Fibroblast of peridontal ligament (primary cell): ENCODE measurements around the gene EML6.

ENCODE experiments used
- DNase-seq: peaks from one replicate; pipeline ENCODE4 v3.0.0-alpha.2; 2010; ENCODE audit errors: extremely low read depth

Gene EML6

DNA sequence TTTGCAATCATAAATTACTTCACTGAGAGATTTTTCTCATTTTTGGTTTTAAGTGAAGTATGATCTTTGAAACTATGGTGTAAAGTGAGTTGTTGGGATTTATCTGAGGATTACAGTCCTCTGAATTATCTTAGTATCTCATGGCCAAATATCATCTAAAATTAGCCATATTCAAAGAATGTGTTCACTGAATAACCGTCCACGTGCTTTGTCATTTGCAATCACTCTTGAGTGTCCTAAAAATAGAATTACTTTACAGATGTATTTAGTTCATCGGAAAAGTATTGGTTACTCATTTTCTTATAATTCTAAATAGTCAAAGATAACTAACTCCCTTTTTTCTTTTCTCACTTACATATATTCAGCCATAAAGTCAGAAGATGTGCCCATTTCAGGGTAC is 185.5 kb downstream of the EML6 start:
- peak; percentile 58 for DNase-seq

DNA sequence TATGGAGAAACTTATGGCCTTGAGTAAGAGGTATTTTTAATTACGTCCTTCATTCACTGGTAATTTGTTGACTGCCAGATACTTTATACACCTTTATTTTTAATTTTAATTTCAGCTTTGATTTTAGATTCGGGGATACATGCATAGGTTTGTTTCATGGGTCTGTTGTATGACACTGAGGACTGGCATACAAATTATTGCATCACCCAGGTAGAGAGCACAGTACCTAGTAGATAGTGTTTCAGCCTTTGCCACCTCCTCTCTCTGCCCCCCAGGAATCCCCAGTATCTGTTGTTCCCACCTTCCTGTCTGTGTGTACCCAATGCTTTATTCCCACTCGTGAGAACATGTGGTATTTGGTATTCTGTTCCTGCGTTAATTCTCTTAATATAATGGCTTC is 188.8 kb downstream of the EML6 start:
- DNase-seq: no peak

DNA sequence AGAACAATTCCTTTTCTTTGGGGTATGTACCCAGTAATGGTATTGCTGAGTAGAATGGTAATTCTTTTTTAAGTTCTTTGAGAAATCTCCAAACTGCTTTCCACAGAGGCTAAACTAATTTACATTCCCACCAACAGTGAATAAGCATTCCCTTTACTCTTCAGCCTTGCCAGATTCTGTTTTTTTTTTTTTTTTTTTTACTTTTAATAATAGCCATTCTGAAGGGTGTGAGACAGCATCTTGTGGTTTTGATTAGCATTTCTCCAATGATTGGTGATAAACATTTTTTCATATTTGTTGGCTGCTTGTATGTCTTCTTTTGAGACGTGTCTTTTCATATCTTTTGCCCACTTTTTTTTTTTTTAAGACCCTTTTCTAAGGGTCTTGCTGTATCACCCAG is 189.4 kb downstream of the EML6 start:
- no peak for DNase-seq

DNA sequence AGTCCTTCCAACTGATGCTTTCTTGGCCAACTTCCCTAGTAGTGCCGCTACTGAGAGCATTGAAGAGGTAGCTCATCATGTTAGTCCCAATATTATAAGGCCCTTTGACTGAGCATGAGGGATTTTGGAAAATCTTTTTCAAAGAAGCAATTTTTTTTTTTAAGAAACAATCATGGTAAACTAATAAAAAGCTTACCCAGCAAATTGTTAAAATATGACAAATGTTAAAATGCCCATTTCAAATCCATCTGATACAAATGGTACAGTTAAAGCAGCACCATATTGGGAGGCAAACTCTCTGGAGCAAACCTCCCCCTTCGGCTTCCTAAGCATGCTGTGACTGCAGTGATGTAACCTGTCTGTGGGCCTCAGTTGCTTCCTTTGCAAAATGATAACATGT is 191.2 kb downstream of the EML6 start:
- no peak for DNase-seq

DNA sequence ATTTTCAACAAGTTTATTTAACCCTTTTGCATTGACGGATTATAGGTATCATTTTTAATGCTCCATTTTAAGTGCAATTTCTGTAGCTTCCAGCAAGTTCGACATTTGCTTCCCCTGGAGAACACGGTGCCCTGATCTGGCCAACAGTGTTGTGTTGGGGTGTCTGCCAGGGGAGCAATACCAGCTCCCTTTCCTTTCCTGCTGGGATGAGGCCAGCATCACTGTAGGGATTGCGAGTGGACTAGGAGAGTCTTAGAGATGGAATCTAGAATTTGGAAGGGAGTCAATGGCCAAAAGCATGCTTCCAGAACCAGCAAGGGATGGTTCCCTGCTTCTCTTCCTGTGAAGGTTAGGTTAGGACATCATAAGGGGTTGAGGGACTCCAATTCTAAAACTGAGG is 191.6 kb downstream of the EML6 start:
- no peak for DNase-seq

DNA sequence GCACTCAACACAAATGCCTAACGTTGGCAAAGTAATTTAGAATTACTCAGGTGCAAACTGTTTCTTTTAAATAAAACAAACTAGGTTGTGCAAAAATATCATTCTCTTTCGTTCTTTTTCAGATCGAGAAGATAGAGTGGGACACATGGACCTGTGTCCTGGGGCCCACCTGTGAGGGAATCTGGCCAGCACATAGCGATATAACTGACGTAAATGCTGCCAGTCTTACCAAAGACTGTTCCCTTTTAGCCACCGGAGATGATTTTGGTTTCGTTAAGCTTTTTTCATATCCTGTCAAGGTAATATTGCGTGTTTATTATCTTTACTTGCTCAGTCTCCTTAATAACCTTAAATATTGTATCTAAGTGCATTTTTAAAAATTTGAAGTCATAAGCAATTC is 193.2 kb downstream of the EML6 start:
- no peak for DNase-seq

DNA sequence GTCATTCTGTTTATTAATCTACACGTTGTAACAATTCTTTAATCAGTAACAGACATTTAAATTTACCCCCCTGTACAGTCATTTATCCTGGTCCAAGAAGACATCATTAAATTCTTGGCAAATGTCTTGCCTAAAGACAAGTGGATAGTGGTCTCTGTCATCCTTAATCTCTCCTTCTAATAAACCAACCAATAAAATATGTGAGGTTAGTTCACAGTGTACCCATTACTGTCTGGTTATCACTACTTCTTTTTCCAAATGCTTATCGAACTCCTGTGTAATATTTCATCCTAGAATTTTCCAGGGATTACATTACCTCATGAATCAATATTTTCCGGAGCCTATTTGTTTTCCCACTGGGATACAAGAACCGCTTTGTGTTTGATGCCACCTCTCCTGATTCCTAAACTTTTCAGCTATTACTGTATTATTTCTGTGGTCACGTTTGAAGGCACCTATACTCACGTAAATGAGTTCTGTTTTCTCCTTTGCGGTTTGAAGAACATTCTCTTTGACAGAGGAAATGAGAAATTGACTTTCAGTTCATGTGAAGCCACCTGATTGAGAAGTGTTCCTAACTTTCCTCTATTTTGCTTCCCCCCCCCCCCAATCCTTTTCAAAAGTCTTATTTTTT is 195.3 kb downstream of the EML6 start:
- no peak for DNase-seq

DNA sequence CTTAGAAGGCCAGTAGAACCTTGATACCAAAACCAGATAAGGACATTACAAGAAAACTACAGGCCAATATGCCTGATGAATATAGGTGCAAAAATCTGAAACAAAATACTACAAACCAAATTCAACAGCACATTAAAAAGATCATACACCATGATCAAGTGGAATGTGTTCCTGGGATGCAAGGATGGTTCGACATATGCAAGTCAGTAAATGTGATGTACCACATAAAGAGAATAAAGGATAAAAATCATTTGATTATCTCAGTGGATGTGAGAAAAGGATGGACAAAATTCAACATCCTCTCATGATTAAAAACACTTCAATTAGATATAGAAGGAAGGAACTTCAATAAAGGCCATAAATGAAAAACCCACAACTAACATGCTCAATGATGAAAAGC is 197.2 kb downstream of the EML6 start:
- no peak for DNase-seq

DNA sequence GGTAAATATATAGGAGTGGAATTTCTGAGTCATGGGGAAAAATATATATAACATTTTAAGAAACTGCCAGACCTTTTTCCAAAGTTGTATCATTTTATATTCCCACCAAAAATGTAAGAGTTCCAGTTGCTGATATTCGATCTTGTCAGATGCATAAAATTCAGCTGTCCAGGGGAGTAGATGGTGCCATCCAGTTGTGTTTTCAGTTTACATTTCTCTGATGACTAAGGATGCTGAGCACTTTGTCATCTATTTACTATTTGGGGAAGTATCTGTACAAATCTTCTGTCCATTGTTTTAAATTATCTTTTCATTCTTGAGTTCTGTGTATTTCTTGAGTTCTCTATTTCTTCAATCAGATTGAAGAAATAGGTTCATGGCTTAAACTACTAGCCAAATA is 200.7 kb downstream of the EML6 start:
- DNase-seq: no peak

DNA sequence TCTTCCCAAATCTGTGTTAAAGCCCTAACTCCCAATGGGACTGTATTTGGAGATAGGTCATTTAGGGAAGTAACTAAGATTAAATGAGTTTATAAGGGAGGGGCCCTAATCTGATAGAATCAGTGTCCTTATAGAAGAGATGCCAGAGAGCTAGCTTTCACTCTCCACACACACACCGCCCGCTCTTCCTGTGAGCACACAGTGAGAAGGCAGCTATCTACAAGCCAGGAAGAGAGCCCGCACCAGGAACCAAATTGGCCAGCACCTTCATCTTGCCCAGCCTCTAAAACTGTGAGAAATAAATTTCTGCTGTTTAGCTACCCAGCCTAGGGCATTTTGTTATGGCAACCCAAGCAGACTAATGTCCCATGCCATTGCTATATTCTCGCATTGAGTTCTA is 201.6 kb downstream of the EML6 start:
- DNase-seq: no peak

DNA sequence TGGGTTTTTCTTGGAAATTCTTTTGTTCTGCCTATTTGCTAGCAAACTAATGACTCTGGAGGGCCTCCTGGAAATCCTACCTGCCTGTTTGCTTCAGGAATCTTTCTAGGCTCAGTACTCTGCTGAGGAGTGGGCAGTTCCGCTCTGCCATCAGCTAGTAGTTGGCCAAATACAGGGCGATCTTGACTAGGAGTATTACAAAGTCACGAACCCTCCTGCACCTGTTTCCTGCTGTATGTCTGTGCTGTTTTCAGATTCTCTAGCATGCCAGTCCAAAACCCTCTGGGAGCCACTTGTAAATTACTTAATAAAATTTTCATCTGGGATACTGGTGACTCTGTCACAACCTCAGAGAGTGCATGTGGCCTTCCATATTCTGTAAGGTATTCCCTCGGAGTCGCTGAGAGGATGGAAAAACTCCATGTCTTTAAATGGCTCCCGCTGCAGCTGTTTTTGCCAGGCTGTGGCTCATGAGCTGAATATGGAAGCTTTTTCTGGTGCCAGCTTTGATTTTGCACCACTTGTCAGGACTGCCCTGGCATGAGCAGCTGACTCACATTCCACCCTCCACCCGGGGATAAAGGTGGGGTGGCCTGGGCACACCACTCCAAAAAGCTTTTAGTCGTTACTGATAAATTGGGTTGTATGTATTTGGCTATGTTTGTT is 203.8 kb downstream of the EML6 start:
- DNase-seq: no peak

DNA sequence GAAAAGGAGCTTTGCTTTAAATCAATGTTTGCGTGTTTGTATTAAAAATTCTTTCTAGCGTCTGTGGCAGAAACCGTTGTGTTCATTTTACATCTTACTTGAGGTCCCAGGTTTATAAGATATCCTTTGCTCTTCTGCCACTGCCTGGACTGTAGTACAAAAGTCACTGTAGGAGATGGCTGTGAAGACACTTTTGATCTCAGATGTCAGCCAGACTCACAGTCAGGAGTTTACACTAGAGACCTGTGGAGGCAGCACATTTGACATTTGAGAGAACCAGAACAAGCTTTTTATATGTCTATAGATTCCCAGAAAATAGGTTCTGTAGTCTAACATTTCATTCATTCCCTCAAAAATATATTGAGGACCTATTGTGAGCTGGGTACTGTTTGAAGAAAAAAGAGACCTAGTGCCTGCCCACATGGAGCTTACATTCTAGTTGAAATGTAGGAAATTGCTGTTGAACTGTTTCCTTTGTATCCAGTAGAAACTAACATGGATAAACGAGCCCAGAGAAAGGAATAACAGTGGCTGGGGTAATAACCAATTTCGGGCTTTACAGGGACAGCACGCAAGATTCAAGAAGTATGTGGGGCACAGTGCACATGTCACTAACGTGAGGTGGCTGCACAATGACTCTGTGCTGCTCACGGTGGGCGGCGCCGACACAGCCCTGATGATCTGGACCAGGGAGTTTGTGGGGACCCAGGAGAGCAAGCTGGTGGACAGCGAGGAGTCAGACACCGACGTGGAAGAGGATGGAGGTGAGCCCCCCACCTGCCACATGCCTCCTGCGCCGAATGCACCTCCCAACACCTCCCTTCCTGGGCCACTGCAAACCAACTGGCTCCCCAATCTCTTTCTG is 204.5 kb downstream of the EML6 start:
- DNase-seq: no peak

DNA sequence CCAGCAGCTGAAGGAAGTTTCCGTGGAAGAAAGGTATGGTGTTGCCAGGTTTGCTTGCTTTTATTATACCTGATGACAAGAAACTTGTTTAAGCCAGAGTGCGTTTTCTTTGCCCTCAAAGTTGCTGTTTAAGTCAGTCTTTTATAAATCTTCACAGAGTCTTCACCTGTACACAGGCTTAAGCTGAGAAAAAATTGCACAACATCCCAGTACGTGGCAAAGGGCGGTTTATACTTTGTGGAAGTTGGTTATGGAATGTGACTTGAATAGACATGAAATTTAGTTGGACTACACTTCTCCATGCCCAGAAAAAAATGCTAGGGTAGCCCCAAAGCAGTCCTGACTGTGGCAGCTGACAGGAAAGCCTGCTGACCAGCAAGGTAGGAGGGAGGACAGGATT is 205.3 kb downstream of the EML6 start:
- DNase-seq: no peak

DNA sequence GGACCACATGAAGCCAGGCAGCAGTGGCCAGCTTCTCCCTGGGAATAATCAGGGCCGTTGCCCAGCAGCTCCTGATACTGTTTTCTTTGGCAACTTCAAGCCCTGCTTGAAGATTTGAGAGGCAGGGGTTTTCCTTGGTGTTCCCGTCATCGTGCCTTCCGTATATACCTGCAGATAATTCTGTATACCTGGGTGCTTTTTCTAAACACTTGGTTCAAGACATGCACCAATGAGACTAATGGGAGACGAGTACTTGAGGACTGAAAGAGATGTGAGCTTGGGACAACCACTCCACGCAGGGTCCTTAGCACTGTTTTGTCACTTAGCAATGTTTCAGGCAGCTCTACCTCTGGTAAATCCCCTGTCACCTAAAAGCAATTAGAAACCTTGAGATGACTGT is 208.0 kb downstream of the EML6 start:
- DNase-seq: no peak

DNA sequence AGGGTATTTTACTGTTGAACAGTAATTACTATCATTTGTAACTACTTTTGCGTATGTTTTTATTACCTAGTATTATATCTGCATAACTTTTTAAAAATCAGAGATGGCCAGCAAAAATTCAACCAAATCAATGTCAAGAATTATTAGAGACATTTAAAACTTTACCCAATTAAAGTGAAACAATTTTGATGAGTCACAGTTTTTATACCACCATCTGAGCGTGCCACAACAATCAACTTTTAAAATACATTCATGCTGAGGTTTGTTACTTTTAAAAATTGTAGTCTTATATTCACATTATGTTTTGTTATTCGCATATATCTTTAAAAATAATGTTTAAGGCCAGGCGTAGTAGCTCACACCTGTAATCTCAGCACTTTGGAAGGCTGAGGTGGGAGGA is 211.9 kb downstream of the EML6 start:
- DNase-seq: no peak

DNA sequence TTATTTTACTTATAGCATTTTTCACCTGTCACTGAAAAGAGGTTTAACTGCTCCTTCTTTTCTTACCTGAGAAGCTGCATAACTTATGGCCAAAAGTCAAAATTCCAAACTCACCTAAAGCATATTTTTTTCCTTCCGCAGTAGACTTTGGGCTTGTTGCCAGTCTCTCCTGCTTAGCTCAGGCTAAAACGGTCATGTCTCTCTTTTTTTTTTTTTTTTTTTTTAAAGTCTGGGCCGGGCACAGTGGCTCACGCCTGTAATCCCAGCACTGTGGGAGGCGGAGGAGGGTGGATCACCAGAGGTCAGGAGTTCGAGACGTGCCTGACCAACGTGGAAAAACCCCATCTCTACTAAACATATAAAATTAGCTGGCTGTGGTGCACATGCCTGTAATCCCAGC is 213.3 kb downstream of the EML6 start:
- no peak for DNase-seq

DNA sequence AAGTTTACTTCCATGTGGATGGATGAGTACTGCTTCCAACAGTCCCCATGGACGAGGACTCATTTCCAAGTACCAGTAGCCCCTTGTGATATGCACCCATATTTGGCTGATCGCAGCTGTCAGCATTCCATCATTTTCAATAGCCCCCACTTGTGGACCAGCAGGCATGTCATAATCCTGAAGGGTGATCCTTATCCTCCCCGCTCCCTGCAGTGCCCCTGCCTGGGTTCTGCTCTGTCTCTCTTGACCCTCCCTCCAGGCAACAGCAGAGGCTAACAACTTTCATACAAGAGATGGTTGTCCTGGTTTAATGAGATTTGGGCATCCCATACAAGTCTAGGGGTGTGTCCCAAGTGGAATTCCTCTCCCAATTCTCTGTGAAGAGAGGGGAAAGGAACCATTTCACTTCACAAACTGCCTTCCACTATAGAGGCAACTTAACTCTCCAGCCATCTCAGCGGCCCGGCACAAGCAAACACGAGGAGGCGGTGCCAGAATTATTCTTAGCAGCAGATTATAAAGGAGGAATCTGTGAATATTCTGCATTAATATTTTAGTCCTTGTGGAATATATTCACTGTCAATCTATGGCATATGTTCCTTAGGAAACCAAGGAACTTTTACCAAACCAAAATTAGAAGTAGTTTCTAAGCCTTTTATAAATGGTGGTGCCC is 216.1 kb downstream of the EML6 start:
- DNase-seq: no peak

DNA sequence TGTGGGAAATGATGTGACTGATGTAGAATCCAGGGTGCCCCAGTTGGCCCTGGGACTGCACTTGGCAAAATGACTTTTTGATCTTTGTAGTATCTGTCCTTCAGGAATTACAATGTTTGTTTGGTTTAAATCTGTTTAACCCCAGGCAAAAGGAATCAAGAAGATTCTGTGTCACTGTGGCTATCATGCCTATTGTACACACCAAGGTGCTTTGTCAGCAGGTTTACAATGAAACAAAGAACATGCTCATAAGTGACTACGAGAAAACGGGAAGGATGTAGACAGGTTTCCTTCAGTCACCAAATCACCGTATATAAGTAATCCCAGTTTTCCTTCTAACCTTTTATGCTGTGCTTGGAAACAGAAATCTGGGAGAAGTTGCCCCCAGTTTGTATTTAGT is 217.3 kb downstream of the EML6 start:
- no peak for DNase-seq

DNA sequence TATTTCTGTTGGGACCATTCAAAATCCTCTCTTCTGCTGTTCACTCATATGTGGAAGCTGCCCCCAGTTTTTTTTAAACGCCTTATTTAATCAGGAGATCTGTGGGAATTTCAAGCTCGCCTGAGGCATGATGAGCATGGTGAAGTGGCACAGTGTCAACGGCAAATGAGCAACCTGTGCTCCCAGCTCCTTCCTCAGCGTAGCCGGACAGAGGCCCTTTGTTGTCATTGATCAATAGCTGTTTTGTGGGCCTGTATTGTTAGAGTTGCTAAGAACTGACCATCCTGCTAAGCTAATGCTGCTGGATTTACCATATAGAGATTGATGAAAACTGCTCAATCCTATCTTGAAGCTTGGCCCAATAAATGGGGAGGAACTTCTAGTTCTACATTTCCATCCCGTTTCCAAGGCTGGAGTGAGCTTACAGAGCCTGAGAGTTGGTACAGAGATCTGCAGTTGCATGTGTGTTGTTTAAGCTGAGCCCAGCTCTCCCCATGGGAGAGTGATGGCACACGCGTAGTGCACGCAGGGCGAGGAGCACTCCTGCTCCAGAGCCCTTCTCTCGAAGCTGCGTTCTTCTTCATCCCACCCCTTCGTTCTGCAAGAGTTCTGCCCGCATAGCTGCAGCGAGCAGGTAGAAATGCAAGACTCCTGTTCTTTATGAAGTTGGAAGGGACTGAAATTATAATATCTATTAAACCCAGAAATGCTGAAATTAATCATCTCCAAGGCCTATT is 218.0 kb downstream of the EML6 start:
- DNase-seq: no peak

DNA sequence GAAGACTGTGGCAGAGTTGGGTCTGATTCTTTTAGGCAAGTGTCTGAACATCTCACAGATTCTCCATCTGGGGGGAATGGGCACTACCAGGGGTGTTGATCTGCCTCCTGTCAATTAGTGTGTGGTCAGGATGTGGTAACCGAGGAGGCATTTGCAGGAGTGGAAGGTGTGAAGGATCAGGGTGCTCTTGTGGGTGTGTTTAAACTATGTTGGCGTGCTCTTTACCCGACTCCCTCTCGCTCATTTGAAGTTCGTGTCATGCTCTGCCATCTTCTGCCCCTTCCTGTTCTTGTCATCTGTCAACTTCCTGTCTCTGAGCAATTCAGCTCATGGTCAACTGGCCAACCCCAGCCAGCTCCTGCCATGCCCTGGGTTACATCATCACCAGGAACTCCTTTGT is 218.9 kb downstream of the EML6 start:
- no peak for DNase-seq

DNA sequence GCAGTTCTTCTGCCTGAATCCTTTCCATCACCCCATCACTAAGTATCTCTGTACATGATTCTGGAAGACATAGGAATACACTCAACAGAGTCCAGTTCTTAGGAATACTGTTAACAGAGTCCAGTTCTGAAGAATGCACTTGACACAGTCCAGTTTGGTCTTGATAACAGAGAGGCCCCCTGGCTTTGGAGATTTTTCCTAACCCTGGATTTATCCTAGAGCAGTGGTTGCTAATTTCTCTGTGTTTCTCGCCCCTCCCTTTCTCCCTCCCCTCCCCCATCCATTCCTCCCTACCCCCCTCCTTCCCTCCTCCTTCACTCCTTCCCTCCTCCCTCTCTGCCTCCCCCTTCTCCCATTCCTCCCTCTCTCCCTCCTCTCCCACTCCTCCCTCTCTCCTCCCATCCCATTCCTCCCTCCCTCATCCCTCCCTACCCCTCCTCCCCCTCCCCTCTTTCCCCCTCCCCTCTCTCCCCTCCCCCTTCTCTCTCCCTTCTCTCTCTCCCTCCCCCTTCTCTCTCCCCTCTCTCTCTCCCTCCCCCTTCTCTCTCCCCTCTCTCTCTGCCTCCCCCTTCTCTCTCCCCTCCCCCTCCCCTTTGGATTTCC is 221.4 kb downstream of the EML6 start:
- no peak for DNase-seq
